Activated effector memory CD4-positive, alpha-beta T cell treated with Interleukin-2 at 50 U/mL for 16 hours (primary cell): ENCODE measurements around the gene SRCAP.
A peak's percentile ranks its signal among the peaks of the same experiment; 100 is the strongest.

Experiments used
- DNase-seq: peaks from one replicate; pipeline ENCODE4 v3.0.0-alpha.2; 2020

Gene SRCAP

DNA sequence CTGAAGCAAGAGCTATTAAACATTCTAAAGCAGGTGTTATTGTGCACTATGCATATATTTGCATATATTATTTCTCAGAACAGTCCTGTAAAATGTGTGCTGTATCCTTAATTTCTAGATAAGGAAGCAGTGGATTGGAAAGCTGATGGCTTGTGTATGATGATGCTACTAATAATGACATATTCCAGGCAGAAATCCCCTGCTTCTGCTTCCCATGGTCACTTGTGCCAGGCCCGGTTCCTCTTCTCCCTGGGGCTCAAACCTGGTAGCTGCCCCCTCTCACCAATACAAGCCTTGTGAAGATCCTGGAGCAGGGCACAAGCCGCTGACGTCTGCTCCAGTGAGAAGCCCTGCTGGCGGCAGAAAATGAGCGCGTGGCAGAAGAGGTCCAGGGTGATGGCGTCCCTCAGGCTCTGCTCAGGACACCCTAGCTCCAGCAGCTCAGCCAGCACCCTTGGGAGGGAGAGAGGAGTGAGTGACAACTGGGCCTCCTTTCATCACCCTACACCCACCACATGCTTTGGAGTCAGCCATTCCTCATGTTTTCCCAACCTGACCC, 61.1 kb downstream of the SRCAP start:
- no peak for DNase-seq

DNA sequence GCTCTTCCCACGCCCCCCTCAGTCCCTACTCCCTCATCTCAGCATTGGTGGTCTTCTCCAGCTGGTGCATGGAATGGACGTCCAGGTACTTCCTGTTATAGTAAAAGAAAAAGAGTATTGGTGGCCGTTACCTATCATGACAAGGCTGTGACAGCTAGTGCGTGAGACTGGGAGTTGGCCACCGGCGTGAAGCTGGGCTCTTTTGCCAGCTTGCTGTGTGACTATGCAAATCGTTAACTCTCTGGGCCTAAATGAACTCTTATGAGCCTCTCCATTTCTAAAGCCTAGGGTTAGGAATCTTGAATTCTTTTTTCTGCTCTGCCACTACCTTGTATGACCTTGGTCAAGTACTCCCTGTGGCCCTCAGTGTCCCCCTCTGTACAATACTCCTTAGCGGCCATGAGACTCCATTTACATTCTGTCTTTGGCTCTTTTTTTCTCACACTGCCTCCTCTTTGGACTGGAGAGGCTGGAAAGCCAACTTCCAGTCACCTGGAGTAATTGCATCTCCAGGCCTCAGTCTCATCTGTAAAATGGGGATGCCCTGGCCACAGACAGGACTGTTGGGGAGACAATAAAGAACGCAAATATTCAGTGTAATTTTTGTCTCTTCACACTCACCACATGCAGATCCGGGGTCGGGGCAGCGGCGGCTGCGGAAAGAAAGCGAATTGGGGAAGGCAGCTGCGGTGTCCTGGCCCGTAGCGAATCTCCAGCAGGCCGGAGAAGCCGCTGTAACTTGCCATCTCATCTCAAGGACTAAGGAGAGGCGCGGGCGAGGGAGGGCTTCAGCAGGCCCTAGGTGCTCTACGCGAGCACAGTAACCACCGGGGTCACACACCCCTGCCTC, 61.8 kb downstream of the SRCAP start:
- DNase-seq, result no peak

DNA sequence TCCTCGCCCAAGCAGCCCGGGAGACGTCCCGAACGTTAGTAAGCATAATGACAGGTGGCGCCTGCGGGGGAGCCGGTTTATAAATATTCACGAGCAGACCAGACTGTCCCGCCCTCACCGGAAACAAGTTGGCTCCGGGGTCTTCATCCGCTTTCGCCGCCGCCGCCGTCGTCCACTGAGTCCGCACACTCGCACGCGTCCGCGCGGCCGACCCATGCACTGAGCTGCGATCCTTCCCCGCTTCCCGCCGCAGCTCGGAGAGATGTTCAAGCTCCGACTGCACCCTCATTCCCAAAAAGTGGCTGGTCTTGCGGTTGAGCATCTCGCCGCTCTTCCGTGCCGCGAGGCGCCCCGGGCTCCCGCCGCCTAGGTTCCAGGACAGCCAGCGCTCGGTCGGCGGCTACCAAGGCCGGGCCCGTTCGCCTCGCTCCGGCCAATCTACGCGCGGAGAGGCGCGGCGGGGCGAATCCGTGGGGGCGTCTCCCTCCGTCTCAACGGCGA, 62.5 kb downstream of the SRCAP start:
- DNase-seq, result no peak

DNA sequence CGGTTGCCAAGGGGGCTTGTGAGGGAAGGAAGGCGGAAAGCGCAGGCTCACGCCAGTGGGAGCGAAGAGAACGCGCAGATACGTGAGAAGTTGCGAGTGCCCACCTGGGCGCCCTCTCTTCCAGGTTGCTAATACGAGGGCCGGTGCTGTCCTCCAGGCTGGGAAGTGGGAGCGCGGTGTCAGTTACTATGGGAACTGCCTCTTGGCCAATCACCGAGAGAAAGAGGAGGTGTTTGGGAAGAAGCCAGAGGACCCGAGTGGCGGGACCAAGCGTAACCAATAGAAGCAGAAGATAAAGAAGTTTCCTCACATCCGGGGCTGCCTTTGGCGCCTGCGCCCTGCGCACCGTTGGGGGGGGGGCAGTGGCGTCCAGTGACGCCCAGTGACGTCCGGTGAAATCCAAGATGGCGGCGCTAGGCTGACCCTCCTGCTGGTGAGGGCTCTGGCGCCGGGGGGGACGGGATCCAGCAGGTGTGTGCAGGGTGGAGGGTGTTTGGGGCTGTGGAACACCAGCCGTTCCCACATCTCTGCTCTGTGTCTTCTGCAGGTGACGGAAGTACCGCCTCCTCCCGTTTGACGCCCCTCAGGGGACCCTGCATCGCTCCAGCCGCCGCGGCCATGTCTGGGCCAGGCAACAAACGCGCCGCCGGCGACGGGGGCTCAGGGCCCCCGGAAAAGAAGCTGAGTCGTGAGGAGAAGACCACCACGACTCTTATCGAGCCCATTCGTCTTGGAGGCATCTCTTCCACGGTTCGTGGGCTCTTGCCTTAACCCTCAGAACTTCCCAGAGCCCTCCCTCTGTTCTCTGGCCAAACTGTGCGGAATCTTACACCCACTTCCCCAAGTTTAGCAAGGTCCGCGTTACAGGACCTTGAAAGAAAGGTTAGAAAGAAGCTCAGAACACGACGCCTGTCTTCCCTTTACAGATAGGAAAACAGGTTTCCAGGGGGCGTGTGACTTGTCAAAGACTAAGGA, 63.2 kb downstream of the SRCAP start, which contains the start of the genes CFAP119 and RNF40:
CFAP119 (minus strand) TSS at position 135 of the 975 bp plus-strand sequence. CDS start 314 bp downstream, outside the sequence.
RNF40 (plus strand) TSS at position 395 of the 975 bp plus-strand sequence; CDS start at position 619, 224 bp downstream.
- peak; percentile 82 for DNase-seq

DNA sequence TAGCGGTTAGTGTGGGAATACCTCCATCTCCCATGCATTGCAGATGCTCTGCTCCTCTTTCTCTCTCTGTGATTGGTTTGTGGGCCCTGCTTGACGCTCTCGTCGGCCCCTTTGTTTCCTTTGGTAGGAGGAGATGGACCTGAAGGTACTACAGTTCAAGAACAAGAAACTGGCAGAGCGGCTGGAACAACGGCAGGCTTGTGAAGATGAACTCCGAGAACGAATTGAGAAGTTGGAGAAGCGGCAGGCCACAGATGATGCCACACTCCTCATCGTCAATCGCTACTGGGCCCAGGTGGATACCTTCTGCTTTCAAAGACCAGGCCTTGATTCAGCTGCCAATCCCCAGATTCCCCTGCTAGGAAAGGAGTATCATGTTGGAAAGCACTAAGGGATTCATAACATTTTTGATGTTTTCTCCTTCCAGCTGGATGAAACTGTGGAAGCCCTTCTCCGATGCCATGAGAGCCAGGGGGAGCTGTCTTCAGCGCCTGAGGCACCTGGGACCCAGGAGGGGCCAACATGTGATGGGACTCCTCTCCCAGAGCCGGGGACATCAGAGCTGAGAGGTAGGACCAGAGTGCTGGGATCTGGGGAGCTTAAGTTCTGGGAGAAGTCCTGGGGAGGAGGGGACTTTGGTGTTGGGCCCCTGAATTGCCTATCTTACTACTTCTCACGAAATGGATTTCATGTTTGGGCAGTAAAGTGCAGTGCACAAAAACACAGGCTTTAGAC, 64.2 kb downstream of the SRCAP start:
- DNase-seq, result no peak

DNA sequence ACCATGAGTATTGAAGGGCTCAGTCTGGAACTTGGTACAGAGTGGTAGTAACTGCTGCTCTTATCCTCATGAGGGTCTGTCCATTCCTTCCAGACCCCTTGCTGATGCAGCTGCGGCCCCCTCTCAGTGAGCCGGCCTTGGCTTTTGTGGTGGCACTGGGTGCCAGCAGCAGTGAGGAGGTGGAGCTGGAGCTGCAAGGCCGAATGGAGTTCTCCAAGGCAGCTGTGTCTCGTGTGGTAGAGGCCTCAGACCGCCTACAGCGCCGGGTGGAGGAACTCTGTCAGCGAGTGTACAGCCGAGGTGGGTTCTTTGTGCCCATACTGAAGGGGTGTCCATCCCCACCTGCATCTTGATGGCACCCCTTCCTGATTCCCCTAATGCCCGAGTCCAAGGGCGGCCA, 65.1 kb downstream of the SRCAP start:
- DNase-seq, result no peak

DNA sequence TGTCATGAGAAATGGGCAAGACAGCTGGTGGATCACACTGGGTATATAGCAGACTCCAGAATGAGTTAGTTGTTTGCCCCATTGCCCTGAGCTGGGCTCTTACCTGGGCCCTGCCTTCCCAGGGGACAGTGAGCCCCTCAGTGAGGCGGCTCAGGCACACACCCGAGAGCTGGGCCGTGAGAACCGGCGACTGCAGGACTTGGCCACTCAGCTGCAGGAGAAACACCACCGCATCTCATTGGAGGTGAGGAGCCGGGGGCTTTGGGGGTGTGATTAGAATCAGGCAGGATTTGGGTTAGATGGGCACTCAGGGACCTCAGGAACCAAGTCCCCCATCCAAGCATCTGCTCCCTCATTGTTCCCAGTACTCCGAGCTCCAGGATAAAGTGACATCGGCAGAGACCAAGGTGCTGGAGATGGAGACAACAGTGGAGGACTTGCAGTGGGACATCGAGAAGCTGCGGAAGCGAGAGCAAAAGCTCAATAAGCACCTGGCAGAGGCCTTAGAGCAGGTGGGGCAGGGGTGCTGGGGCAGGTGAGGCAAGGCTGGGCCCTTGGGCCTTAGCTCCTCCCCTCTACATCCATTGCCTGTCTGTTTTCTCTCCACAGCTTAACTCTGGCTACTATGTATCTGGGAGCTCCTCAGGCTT, 66.0 kb downstream of the SRCAP start:
- no peak for DNase-seq

DNA sequence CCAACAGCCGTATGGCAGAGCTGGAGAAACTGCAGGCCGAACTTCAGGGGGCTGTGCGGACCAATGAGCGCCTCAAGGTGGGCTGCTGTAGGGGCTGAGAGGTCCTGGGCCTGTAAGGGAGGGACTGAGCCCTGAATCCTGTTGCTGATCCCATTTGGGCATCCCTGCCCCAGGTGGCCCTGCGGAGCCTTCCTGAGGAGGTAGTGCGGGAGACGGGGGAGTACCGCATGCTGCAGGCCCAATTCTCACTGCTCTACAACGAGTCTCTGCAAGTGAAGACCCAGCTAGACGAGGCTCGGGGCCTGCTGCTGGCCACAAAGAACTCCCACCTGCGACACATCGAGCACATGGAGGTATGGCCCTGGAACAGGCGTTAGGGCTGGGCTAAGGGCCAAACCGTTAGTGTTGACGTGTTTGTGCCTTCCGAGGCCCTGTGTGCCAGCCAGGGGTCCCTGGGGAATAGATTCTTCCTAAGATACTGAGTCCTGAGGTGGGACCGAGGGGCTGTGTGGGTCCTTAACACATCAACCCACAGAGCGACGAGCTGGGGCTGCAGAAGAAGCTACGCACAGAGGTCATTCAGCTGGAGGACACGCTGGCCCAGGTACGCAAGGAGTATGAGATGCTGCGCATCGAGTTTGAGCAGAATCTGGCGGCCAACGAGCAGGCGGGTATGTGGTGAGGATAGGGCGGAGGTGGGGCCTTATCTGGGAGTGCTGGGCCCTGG, 67.4 kb downstream of the SRCAP start:
- DNase-seq, result no peak

DNA sequence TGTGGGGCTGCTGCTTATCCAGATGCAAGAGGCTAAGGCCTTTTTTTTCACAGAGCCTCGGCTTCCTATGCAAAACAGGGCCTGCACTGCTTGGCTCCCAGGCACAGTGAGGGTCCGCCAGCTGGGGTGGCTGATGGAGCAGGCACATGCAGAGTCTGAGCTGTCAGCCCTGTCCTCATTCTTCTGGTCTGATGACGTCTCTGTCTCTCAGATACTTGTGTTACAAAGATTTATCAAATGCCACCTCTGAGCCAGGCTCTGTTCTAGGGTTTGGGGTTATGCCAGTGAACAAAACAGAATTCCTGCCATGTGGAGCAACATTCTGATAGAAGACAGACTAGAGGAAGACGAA, 67.9 kb downstream of the SRCAP start:
- DNase-seq, result no peak

DNA sequence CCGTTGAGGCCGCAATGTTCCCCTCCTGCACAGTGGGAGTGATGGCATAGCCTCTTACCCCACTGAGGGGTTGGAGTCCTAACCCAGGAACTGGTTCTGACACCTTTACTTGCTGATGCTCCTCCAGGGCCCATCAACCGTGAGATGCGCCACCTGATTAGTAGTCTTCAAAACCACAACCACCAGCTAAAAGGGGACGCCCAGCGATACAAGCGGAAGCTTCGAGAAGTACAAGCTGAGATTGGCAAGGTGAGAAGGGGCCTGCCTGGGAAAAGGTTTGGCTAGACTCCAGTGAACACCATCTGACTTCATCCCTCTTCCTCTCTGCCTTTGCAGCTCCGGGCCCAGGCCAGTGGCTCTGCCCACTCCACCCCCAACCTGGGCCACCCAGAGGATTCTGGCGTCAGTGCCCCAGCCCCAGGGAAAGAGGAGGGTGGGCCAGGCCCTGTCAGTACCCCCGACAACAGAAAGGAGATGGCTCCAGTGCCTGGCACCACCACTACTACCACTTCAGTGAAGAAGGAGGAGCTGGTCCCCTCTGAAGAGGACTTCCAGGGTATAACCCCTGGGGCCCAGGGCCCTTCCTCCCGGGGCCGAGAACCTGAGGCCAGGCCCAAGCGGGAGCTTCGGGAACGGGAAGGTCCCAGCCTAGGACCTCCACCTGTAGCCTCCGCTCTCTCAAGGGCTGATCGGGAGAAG, 68.9 kb downstream of the SRCAP start:
- no peak for DNase-seq

DNA sequence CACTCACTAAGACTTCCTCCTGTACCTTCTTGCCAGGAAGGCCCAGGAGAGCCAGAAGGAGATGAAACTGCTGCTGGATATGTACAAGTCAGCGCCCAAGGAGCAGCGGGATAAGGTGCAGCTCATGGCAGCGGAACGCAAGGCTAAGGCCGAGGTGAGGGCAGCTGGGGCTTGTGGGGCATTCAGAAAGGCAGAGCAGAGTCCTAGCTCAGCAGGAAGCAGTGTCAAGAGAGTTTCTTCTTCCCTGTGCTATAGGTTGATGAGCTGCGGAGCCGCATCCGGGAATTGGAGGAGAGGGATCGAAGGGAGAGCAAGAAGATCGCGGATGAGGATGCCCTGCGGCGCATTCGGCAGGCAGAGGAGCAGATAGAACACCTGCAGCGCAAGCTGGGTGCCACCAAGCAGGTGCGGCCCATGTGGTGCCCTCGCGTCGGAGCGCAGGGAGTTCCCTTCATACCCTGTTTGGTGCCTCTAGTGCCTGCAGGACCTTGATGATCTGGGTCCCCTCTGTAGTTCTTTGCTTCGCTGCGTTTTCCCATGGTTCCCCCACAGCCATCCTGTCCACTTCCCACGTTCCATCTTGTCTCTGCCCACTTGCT, 69.7 kb downstream of the SRCAP start:
- DNase-seq, result no peak

DNA sequence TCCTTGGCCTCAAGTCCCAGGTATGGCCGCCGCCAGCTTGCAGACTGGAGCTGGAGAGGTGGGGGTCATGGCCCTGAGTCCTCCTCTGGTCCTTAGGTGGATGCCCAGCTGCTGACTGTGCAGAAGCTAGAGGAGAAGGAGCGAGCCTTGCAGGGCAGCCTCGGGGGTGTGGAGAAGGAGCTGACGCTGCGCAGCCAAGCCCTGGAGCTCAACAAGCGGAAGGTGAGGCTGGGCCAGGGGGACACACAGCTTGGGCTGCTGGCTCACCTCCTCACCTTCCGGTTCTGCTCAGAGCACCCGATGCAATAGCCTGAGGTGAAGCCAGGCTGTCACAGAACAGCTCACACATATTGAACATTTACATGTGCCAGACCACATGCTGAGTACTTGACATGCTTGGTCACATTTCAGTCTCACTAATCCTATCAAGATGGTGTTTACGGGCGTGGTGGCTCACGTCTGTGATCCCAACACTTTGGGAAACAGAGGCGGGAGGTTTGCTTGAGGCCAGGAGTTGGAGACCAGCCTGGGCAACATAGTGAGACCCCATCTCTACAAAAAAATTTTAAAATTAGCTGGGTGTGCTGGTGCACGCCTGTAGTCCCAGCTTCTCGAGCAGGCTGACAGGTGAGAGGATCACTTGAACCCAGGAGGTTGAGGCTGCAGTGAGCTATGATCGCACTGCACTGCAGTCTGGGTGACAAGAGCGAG, 70.6 kb downstream of the SRCAP start:
- DNase-seq, result no peak

DNA sequence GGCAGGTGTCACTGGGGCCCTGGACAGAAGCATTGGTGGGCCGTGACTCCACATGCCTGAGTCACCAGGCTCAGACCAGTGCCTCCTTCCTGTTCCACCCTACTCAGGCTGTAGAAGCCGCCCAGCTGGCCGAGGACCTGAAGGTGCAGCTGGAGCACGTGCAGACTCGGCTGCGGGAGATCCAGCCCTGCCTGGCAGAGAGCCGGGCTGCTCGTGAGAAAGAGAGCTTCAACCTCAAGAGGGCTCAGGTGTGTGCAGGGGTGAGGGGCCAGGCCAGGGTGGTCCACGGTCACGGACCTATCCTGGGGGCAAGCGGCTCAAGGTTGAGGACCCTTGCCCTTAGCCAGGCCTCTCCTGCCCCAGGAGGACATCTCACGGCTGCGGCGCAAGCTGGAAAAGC, 72.8 kb downstream of the SRCAP start:
- DNase-seq, result no peak

DNA sequence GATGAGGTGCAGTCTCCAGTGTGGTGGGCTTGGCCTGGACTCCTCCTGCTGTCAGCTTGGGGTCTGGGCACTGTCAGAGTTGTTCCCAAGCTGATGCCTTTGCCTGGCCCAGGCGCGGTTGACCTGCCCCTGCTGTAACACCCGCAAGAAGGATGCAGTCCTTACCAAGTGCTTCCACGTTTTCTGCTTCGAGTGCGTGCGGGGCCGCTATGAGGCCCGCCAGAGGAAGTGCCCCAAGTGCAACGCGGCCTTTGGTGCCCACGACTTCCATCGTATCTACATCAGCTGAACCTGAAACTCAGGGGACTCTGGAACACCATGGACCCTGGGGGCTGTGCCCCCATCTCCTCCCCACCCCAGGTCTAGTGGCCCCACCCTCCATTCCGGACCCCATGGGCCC, 74.9 kb downstream of the SRCAP start:
- no peak for DNase-seq

DNA sequence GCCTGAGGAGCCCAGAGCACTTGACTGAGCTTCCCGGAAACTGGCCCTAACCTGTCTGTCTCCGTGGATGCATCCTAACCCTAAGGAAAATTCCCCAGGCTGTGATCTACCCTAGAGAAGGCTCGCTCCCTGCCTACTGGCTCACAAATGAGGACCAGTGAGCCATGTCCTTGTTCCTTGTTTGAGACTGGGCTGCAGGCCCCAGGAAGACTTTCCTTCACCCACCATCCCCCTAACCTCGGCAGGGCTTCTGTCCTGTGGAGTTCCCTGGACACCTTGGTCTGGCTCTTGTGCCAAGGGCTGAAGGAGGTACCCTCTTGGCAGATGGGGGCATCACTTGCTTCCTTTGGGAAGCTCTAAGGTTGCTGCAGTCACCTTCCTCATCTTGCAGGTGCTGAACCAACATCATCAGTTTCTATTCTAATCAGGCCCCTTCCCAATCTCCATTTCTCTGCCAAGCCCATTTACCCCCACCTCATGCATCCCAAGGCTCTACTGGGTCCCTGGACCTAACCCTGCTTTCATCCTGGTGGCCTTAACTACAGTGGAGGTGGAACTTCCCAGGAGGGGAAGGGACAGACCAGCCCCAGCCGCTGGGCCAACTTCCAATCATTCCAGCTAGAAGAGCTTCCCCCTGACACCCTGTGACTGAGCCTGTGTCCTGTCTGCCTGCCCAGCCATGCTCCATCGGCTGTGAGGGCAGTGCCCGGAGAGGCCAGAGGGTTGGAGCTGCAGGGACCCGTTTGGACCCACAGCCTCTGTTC, 75.6 kb downstream of the SRCAP start:
- DNase-seq, result no peak

DNA sequence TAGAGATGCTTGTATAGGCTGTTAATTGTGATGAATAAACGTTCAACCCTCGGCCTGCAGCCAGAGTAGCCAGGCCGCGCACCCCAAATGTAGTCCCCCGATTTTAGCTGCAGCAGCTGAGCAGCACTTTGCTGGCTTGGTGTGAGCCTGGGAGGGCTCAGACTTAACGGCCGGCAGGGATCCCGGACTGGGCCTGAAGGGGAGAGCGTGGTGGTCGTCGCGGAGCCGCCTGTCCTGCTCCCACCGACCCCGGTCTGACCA, 76.1 kb downstream of the SRCAP start:
- DNase-seq, result no peak

DNA sequence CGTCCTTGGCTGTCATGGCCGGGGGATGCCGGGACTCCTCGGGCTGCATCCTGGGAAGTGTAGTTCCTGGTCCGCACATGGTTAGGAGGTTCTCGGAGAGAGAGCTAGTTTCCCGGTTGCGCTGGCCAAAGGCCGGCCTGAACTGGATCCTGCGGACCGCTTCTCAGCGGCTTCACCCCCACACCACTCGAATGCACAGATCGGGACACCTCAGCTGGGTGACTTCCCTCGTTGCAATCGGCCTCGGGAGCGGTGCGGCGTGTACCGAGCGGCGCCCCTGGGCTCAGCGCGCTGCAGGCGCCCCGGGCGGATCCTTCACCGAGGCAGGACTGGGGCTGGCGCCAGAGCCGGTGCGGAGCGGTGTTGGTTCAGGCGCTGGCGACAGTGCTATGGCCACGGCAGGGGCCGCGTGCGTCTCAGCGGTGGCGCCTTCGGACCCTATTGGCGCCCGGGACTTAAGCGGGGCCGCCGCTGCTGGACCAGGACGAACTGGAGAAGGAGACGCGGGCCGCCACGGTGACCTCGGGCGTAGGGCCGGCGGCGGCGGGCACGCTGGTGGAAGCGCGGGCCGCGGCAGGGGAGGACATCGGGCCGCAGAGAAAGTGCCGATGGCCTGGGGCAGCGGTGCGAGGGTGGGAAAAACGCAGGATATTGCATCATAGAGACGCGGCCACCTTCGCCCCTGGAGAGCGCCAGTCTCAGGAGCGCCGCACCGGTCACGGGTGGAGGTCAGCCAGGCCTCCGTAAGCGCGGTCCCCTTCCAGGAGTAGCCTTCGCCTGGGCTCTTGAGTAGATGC, 76.6 kb downstream of the SRCAP start:
- peak; percentile 25 for DNase-seq
